ENCODE results near the gene PALS2. TPM values are rescaled to one million over a fixed set of nuclear protein-coding genes. Genes with fewer than 3 reads are reported as not detected.
A peak's percentile ranks its signal among the peaks of the same experiment; 100 is the strongest.

PALS2 gene
- total RNA-seq, 1 experiment from 2014 or later, result 64.6 TPM

GRCh38 chr7:24572393-24572996, 757 bp upstream of the PALS2 start (continued):
- TF ChIP-seq, protein P1, sequence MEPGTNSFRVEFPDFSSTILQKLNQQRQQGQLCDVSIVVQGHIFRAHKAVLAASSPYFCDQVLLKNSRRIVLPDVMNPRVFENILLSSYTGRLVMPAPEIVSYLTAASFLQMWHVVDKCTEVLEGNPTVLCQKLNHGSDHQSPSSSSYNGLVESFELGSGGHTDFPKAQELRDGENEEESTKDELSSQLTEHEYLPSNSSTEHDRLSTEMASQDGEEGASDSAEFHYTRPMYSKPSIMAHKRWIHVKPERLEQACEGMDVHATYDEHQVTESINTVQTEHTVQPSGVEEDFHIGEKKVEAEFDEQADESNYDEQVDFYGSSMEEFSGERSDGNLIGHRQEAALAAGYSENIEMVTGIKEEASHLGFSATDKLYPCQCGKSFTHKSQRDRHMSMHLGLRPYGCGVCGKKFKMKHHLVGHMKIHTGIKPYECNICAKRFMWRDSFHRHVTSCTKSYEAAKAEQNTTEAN (CRISPR knock-in tag; IDR thresholded peaks at IDR 0.05), result no peak
- TF ChIP-seq NFE2L1 (CRISPR knock-in tag; IDR thresholded peaks at IDR 0.05) (no peak), ZNF423 (CRISPR knock-in tag; IDR thresholded peaks at IDR 0.05) (no peak), ATF3 (CRISPR knock-in tag; conservative IDR thresholded peaks at IDR 0.05) (no peak)

DNA sequence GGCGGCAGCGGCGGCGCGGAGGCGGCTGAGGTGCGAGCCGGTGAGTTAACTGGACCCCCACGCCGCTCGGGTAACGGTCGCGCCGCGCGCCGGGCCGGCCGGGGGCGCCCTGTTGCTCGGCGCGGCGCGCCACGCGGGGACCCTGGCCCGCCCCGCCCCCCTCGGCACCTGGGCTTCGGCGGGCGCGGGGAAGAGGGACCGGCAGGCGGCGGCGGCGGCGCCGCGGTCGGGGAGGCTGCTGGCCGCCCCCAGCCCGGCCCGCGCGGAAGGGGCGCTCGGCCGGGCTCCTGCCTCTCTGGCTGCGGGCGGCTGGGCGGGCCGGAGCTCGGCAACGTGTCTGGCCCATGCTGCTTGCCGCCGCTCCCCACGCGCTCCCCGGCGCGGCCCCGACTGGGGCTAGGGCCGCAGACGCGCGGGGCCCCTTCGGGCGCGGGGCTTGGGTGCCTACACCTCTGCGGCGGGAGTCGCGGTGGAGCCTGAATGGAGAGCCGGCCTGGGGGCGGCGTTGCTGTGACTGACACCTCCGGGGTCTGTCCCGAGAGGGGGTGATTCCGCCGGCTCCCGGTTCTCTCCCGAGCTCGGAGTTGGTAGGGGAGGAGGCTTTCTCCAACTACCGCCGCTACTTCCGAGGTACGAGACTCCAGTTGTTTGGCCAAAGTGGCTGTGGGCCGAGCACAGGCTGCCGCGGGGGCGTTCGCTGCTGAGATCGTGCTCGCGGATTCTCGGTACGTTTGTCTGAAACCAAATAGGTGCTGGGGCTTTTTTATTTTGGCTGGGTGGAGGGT, 494 bp downstream of the PALS2 start:
- CTCF ChIA-PET, result interaction anchor here (0.6 to 3.0 kb wide), 5 partner anchors 14 to 256 kb away, joined by 3 to 14 read pairs (median 4); no protein-coding TSS in a partner anchor
- ATAC-seq (peak; percentile 48), DNase-seq (ENCODE audit: low spot score) (peak; percentile 77)
- Mint-ChIP-seq H3K9me3 (no peaks in the 10 kb centered on the region), H3K27me3 (ENCODE audit: low read depth) (peaks cover 25% of the 10 kb centered on the region), H3K27ac (peak overlapping the region; percentile 82), H3K36me3 (no peaks in the 10 kb centered on the region), H3K4me1 (peaks cover 66% of the 10 kb centered on the region), H3K4me3 (peak overlapping the region; percentile 97)
- POLR2A ChIA-PET, result interaction anchor here (0.7 to 1.1 kb wide), 5 partner anchors 96 to 259 kb away, joined by 3 read pairs; no protein-coding TSS in a partner anchor
- TF ChIP-seq ARID4B (CRISPR knock-in tag; IDR thresholded peaks at IDR 0.05; ENCODE audit: borderline replicate concordance) (no peak), KAT7 (CRISPR knock-in tag; IDR thresholded peaks at IDR 0.05; ENCODE audit: borderline replicate concordance) (0 out of 2 replicates have a peak, but pooled peaks have one; percentile 67), E2F5 (CRISPR knock-in tag; IDR thresholded peaks at IDR 0.05) (peak; percentile 47; the same call in 1 of the 2 replicates), HMGXB4 (CRISPR knock-in tag; IDR thresholded peaks at IDR 0.05) (peak; percentile 82), SP1 (CRISPR knock-in tag; conservative IDR thresholded peaks at IDR 0.05) (0 out of 2 replicates have a peak, but pooled peaks have one; percentile 7), FOXP1 (CRISPR knock-in tag; IDR thresholded peaks at IDR 0.05; ENCODE audit: borderline replicate concordance) (0 out of 2 replicates have a peak, but pooled peaks have one; percentile 15), FOXK1 (CRISPR knock-in tag; IDR thresholded peaks at IDR 0.05) (peak; percentile 41; the same call in 1 of the 2 replicates), ETV6 (CRISPR knock-in tag; IDR thresholded peaks at IDR 0.05) (0 out of 2 replicates have a peak, but pooled peaks have one; percentile 27), TEAD4 (CRISPR knock-in tag; IDR thresholded peaks at IDR 0.05) (no peak)

All from WTC11 (cell line).